NCI-H1694 treated with DMSO at 0.1 percent for 48 hours (cell line): Measurements from ENCODE around the gene LTB4R.
"Not testable (repeated sequence)": the region's sequence is repeated elsewhere in the genome, so short reads cannot be mapped to it uniquely, and the experiment has no call there.

Experiments used
- DNase-seq: peaks from one replicate; lab custom pipeline; 2025; lab: John Stamatoyannopoulos, UW

The LTB4R gene

DNA sequence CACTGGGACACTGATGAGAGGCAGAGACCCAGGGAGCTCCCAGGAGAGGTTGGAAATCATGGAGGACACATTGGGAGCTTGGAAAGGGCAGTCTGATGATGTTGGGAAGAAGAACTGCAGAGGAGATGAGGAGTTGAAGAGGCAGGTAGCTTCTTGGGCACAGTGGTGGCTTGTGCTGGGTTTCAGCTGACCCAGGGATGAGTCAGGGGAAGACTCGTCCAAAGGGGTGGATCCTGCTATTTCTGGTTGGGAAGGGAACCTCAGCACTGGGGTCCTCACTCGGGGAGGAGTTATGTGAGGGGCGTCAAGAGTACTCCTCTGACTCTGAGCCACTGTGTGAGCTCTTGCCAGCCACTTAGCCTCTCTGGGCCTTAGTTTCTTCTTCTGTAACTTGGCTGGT is 12.0 kb downstream of the LTB4R start:
- DNase-seq: no peak

DNA sequence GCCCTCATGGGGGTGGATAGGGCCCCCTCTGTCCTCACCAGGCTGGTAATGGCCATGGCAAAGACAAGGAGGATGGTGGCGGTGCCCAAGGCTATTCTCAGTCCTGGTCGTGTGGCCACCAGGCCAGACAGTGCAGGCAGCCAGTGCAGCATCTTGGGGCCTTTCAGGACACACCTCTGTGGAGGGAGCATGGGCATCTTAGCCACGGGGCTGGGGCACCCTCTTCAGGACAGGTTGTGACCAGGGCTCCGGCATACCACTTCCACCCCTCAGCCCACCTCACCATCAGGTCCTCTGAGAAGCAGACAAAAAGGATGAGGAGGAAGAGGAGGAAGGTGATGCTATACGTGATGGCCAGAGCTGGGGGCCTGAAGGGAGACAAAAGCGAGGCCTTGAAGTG is 12.7 kb downstream of the LTB4R start:
- DNase-seq: no peak

DNA sequence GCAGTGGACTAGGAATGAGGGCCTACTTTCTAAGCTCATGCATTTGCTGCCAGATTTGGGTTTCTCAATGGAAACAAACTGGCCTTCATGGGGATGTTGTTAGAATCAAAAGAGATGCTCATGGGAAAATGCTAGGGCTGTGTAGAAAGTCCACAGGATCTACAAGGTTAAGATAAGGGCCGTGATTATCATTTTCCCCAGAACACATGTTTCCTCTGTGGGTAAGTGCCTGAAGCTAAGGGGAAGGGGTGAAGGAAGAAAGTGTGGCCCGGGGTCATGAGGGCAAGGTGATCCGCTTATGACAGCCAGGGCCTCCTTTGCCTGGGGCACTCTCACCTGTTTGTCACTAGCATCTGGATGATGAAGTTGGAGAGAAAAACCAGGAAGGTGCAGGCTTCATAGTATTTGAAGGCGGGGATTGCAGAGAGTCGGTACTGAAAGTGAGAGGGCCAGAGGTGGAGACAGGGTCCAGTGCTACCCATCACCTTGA is 13.8 kb downstream of the LTB4R start:
- DNase-seq: no peak

DNA sequence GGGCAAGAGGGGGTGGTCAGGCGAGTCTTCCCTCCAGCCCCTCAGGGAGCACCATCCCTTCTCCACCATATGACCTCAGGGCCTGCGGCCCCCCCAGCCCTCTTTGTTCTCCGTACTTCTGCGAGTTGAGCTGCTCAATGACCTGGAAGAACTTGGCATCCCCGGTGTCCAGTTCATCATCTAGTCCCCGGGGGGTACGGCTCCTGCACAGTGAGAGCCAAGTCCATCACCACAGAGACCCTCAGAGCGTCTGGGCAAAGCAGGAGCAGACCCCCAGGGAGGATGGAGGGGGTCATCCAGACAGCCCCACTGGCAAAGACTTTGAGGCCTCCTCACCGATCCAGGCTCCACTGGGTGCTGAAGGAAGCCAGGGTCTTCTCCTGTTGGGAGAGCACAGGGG is 14.7 kb downstream of the LTB4R start:
- DNase-seq: no peak

DNA sequence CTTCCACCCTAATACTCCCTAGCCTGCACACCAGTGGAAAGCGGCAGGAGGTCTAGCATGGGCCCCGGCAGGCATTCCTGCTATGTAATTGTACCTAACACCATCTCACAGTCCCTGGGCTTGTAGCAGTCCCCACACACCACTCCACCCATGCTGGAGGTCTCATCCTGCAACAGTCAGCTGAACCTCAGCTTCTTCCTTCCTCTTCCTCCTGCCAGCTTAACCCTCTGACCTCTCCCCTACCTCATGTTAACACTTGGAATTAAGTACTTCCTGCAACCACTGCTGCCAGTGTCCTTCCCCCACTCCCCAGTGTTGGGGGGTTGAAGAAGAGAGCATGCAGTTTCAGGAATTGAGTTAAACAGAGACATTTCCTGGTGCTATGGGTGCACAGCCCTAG is 16.0 kb downstream of the LTB4R start:
- no peak for DNase-seq

DNA sequence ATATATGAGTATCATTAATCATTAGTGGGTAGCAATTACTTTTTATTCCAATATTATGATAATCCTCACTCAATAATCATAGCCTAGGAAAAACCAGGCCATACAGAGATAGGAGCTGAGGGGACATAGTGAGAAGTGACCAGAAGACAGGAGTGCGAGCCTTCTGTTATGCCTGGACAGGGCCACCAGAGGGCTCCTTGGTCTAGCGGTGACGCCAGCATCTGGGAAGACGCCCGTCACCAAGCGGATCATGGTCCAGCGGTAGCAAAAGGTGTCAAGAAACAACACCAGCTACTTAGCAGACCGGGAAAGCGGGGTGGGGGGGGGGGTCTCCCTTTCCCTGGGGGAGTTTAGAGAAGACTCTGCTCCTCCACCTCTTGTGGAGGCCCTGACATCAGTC is 16.6 kb downstream of the LTB4R start:
- not testable (repeated sequence) for DNase-seq

DNA sequence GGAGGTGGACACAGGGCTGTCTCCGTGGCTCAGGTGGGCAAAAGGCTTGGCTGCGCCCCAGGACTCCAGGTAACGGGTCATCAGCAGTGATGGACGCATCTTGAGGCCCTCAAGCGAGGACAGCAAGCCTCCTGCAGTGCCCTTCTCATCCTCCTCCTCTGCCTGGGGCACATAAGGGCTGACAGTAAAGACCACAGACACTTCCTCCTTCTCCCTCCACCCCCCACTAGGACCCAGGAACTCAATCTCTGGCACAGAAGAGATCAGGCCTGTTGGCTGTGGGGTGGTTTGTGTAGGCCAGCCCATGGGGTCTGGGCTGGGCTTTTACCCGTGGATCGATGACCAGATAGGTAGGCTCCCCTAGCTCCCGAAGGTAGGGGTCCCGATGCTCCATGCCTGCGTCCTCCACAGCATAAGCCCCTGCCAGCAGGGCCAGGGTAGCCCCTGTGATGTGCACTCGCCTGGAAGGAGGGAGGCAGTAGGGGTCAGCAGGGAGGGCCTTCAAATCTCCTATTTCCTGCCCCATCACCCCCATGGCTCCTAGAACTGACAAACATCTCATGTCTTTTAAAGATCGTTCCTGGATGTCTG is 17.9 kb downstream of the LTB4R start:
- DNase-seq: no peak

DNA sequence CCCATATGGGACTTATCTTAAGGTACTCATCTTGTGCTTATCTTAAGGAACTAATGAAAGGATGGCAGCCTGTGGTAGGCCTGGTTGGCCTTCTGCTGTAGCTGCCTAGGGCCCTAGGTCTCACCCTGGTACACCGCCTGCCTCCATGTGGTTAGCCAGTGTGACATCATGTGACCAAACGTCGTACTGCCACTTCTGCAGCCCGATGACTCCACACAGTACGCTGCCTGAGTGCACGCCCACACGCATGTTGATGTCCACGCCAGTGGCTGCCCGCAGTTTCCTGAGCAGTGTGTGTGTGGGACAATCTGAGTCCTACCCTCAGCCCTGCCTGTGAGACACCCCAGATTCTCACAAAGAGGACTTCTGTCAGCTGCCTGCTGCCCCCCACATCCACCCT is 18.4 kb downstream of the LTB4R start:
- DNase-seq: no peak

DNA sequence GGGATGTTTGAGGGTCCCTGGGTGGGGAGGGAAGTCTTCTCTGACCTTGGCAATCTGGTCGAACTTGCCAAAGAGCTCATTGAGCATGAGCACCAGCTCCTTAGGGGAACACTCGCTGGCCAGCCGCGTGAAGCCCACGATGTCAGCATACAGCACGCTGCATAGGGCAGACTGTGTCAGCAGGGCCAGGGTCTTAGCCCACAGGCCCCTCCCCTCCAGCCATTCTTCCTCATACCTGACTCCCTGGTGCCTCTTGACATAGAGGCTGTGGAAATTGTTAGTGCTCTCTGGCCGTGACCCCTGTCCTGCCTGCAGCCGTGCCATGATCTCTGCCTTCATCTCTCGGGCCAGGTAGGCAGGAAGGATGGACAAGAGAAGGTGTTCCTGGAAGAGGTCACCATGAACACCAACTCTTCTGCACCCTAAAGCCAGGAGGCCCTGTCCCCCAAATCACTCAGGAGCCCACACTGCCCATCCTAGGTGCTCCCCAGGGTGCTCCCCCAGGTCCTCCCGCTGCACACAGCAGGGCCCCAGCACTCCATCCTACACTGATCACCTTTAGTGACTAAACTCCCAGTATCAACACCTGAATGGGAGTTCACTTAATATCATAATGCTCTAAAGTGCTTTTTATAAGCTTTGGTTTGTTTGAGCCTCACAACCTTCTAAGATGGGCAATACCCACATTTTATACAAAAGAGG is 19.8 kb downstream of the LTB4R start:
- DNase-seq: no peak

DNA sequence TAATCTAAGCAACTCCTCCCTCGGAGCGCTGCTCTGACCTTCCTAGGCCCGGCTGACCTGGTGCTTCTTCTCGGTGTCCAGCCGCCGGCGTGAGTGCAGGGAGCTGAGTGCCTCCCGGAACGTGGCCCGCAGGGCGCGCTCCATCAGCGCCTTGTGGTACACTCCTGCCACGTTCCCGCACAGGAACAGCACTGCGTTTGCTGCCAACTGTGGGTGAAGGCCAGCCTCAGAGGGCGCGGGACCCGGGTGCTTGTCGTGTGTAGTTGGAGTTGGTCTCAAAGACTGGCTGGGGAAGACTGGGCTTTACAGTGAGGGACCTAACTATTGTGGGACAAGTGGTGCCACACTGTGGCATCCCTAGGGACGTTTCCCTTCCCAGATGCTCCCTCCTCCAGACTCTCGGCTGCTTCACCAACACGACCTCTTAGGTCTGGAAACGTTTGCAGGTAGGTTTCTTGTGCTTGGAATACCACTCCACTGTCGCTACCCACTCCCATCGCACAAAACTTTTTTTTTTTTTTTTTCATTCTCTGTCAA is 20.5 kb downstream of the LTB4R start:
- DNase-seq: no peak

DNA sequence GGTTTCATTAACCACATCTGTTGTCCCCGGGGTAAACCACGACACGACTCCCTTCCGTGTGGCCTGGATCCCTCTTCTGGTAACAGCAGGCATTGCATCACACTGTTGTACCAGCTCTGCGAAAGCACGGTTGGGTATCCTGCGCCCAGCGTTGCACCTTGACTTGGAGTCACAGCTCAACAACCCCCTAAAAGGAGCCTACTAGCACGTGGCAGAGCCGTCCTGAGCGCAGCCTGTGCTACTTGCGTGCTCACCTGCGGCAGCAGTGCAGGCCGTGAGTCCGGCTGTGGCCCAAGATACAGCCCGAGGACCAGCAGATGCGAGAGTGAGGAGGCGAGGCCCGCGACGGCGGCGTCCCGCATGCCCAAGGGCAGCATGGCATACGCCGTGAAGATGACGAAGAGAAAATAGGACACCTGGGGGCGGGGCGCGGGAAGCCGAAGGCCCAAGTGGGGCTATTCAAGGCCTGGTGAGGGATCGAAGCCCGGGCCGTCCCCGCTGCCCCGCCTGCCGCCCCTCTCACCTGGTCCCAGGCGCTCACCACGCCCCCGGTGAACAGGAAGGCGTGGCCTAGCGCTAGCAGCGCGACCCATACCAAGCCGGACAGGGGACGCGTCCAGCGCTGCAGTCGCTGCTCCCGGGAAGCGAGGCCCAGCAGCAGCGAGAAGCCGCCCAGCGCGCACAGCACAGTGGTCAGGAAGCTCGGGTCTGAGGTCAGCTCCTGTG is 21.1 kb downstream of the LTB4R start:
- peak; percentile 59 for DNase-seq

DNA sequence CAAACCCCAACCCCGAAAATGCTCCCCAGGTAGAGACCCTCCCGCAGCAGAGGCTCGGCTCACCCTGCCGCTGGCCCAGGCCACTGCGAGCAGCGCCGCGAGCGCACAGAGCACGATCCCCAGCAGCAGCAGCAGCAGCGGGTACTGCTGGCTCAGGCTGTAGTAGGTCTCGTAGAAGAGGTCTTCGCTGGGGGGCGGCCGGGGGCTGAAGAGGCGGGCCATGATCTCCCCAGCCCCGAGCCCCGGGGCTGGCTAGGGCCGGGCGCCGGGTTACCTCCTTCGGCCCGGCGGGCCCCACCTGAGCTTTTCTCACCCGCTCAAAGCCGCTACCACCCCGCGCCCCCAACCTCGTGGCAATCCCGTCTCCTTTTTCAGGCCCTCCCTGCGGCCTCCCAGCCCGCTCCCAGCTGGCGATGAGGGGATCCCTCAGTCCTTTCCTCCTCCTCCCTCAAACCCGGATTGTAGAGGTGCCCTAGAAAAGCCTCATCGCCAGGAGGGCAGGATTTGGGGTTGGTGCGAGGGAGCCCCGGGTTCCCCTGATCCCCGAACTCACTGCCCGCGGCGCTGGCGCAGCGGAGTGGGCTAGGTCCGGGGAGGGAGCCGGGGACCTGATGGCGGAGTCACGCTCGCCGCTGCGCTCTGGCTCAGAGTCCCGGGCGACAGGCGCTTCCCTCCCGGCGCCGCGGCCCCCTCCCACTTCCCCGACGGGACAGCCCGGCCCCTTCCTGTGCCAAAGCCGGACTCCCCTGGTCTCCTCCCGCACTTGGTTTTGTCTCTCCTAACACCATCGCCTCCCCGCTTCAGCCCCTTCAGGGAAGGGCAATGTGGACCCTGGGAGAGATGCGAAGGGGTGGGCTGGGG is 23.4 kb downstream of the LTB4R start, which contains the start of gene ADCY4:
Gene ADCY4, minus strand, starts transcription at position 641 of the 861 bp plus-strand sequence. Its CDS starts 419 bp downstream, at position 222.
- DNase-seq: no peak

DNA sequence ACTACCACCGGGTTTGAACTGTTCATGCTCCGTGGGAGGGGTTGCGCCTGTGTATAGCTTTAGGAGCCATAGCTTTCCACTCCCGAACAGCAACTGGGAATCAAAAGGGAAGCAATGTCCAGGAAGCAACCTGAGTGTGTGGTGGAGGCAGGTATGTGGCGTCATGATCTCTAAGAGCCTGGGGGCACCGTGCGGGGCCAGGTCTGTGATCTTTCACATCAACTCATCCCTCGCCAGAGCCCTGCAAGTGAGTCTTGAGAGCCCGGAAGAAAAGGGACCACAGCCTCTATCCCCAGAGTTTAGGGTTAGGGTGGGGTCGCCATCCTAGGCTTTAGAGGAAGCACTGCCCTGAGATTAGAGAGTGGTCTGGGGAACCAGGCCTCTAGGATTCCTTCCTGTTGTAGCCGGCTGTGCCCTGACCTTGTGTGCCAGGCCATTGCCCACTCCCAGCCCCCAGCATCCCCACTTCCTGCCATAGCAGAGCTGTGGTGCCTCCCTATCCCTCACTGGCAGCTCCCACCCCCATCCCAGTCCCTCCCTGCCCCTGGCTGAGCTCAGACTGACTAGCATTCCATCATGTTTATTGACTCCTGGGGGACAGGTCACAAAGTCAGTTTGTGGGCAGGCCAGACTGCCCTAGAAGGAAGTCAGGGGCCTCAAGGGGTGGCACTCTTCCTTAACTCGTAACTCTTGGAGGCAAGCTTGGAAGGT is 24.3 kb downstream of the LTB4R start:
- DNase-seq: no peak

DNA sequence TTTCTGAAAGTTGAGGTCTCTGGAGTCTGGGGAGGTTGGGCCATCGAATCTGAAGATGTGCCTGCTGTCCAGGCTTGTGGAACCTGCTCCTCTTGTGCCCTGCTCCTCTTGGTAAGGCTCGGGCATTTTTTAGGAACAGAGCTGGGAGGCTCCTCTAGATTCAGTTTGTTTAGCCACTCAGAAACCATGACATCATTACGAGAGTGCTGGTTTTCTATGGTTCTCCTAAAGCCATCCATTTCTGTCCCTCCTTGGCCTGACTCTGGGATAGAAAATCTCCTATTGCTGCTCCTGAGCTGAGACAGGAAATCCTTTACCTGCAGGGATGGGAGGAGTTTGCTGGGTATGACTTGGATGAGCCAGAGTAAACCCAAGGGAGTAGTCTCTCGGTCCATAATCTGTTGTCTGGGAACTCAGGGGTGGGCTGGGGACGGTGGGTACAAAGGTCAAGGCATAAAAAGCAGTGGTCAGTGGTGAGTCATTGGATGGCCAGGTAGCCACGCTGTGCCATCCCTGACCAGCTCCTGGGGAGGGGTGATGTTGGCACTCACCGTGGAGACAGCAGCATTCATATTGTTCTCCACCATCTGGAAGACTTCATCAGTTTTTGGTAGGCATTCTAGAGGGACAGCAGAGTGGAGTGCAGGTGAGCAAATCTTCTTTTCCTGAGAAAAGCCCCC is 26.0 kb downstream of the LTB4R start:
- no peak for DNase-seq

DNA sequence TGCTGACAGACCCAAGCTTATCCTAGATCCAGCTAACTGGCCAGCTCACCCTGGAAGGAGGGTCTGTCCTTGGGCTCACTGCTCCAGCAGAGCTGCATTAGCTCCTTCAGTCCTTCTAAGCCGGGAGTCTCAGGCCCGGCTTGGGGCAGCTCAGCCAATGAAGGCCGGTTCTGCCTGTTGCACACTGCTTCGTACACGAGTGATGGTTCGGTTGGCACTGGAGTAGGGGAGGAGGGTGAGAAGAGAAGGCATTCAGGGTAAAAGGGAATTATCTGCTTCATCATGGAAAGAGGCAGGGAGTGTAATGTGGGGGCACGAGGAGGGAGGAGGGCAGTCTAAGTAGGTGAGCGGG is 26.5 kb downstream of the LTB4R start:
- no peak for DNase-seq

DNA sequence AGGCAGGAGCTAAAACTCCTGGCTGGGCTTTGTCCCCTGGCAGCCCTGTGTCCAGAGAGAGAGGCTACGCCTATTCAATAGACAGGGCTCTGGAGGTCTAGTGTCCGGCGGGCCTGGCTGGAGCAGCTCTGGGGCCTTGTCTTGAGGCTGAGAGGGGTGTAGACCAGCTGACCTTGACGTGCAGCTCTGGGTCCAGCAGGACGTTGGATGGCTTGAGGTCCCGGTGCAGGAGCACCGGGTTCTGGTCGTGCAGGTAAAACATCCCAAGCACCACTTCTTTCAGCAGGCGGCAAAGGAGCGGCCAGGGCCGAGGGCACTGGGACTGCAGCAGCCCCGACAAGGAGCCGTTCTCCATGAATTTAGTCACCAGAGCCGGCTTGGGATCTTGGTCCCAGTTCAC is 27.5 kb downstream of the LTB4R start:
- DNase-seq: no peak

DNA sequence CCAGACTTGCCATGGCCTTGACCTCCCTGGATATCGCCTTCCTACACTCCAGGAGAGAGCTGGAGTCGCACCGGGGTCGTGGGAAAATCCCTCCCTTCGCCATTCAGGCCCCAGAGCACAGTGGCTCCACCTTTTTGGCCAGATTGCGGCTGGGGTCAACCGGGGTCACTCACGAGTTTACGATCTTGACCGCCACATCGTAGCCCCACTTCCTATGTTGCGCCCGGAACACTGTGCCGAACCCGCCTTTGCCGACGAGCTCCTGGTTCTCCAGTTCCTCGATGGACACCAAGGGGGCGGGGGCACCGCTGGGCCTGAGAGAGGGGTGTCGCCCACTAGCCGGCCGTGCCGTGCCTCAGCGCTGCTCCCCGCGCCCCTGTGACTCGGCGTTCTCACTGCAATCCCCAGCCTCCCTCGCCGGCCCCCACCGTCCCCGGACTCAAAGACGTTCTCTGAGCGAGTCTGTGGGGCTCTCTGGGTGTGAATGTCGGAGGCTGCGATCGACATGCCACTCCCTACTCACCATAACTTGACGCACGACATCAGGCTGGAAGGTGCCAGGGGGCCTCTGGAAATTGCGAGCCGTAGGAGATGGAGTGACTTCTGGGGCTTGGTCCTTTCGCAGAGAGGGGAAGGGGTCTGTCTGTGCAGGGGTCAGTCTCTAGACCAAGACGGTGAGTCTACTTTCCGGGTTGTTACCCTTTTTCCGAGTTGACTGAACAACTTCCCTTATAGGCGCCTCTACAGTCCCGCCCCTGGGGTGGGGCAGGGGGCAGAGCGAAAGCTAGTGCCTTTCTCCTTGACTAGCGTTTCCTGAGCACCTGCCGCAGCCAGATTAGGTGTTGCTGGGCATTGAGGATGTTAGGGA is 28.2 kb downstream of the LTB4R start, which contains the start of gene RIPK3:
Gene RIPK3, minus strand, starts transcription at position 708 of the 868 bp plus-strand sequence. Its CDS starts 165 bp downstream, at position 543.
- no peak for DNase-seq

DNA sequence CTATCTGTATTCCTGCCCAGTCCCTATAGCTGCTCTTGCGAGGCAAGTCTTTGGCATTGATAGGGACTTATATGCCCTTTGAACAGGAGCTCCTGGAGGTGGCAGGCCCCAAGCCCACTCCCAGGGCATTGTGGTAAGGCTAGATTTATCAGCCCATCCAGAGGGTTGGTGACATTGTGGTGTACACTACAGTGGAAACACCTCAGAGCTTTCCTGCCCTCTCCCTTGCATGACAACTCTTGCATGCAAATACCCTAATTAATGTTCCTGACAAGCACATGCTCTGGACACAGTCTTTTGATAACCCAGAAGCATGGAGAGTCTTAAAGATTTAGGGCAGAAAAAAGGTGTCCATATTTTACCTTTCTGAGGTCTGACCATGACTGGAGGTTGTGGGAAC is 29.3 kb downstream of the LTB4R start:
- DNase-seq: no peak

DNA sequence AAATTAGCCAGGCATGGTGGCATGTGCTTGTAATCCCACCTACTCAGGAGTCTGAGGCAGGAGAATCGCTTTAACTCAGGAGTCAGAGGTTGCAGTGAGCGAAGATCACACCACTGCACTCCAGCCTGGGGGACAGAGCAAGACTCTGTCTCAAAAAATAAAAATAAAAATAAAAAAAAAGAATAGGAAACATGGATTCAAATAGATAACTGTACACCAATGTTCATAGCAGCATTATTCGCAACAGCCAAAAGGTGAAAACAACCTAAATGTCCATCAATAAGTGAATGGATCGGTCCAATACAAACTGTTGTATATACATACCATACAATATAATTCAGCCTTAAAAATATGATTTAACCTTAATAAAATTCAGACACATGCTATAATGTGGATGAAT is 31.6 kb downstream of the LTB4R start:
- DNase-seq: no peak
